ENCODE results near the gene ADARB1.

DNA sequence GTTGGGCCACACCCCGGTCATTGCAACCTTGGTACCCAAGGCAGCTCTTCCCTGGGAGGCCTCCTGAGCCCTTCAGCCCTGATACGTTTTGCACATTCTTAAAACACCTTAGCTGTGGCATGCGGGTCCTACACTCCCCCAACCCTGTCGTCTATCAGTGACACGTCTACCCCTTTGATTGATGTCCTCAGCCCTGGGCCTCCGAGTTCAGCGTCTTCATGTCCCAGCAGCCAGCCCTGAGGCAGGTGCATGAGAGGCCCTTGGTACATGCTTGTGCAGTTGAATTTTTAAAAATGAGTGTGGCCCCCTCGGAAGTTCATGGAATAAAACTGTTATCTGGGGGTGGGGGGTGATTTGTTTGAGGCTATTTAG is 38.9 kb upstream of the ADARB1 start:
- TF ChIP-seq POLR2AphosphoS5 (IDR thresholded peaks at IDR 0.05; ENCODE audit: low read depth, low read length) (no peak), TCF12 (IDR thresholded peaks at IDR 0.05) (no peak), CHD2 (IDR thresholded peaks at IDR 0.05; ENCODE audit: low read length, partially characterized antibody) (no peak), EP300 (IDR thresholded peaks at IDR 0.05; ENCODE audit: borderline replicate concordance in 1 of 2, low read depth in 1 of 2, low read length in 1 of 2) (no peak), EZH2phosphoT487 (IDR thresholded peaks at IDR 0.05; ENCODE audit: borderline replicate concordance, low read depth) (no peak), JUND (IDR thresholded peaks at IDR 0.05) (no peak)
- TF ChIP-seq, protein P1, sequence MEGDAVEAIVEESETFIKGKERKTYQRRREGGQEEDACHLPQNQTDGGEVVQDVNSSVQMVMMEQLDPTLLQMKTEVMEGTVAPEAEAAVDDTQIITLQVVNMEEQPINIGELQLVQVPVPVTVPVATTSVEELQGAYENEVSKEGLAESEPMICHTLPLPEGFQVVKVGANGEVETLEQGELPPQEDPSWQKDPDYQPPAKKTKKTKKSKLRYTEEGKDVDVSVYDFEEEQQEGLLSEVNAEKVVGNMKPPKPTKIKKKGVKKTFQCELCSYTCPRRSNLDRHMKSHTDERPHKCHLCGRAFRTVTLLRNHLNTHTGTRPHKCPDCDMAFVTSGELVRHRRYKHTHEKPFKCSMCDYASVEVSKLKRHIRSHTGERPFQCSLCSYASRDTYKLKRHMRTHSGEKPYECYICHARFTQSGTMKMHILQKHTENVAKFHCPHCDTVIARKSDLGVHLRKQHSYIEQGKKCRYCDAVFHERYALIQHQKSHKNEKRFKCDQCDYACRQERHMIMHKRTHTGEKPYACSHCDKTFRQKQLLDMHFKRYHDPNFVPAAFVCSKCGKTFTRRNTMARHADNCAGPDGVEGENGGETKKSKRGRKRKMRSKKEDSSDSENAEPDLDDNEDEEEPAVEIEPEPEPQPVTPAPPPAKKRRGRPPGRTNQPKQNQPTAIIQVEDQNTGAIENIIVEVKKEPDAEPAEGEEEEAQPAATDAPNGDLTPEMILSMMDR (IDR thresholded peaks at IDR 0.05): no peak
- TF ChIP-seq, protein P2, sequence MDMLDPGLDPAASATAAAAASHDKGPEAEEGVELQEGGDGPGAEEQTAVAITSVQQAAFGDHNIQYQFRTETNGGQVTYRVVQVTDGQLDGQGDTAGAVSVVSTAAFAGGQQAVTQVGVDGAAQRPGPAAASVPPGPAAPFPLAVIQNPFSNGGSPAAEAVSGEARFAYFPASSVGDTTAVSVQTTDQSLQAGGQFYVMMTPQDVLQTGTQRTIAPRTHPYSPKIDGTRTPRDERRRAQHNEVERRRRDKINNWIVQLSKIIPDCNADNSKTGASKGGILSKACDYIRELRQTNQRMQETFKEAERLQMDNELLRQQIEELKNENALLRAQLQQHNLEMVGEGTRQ (IDR thresholded peaks at IDR 0.05; ENCODE audit: borderline replicate concordance, low read depth, low read length): no peak
- TF ChIP-seq, protein P3, sequence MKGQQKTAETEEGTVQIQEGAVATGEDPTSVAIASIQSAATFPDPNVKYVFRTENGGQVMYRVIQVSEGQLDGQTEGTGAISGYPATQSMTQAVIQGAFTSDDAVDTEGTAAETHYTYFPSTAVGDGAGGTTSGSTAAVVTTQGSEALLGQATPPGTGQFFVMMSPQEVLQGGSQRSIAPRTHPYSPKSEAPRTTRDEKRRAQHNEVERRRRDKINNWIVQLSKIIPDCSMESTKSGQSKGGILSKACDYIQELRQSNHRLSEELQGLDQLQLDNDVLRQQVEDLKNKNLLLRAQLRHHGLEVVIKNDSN (IDR thresholded peaks at IDR 0.05; ENCODE audit: borderline replicate concordance, low read depth): no peak
